GM21390 (cell line): ENCODE data around the gene CRYBG2.

Source experiments
- ATAC-seq: cut with Tn5 transposase; IDR thresholded peaks from one replicate; pipeline ENCODE4 v1.9.1; 2021; ENCODE audit not compliant: unreplicated experiment

Gene CRYBG2

GRCh38 chr1:26372039-26372438 lies 18.1 kb upstream of the CRYBG2 start:
- no peak for ATAC-seq

DNA sequence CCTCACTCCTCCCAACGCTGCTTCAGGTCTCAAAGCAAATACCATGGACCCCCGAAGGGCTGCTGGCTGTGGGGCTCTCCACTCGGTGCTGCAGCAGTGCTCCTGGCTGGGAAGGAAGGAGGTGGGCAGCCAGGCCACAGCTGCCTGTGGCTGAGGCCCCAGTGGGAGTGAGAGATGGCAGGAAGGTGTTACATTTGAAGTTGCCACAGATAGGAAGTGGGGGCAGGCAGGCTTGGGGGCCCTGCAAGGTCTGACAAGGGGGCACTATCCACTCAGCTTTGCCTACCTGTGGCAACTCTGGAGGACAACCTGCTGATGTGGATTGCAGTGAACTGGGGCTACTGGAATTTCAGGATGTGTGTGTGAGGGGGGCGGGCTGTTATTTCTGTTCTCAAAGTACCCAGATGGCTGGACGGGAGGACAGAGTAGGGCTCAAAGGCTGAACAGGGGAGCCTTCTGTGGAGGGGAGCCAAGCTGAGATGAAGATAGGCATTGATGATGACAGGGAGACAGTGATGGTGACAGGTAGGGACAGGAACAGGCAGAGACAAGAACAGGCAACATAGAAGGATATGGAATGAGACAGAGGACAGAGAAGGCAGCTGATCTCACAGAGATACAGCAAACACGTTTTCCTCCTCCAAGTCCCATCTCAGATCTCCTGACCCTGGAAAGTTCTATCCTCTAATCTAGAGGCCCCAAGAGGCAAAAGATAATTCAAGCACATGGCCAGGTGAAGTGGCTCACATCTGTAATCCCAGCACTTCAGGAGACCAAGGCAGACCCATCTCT lies 16.9 kb upstream of the CRYBG2 start:
- ATAC-seq, result no peak

GRCh38 chr1:26368486-26368885 lies 14.6 kb upstream of the CRYBG2 start:
- no peak for ATAC-seq

GRCh38 chr1:26368006-26368405 lies 14.1 kb upstream of the CRYBG2 start:
- no peak for ATAC-seq

GRCh38 chr1:26367441-26367840 lies 13.5 kb upstream of the CRYBG2 start:
- ATAC-seq, result no peak

DNA sequence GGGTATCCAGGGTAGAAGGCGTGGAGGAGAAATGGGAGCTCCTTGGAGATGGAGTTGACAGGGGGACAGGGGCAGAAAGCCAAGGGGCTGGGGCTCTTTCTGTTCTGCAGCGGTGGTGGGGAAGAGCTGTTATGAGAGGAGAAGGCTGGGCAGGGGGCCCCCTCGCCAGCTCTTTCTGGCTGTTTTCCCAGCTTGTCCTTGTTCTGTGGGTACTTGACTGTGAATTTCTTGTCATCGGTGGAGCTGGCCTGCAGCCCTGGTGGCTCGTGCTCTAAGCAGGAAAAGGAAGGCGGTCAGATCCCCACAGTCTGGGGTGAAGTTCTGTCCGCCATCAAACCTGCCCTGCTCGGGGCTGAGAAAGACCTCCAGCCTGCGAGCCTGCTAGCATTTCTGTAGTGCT lies 11.0 kb upstream of the CRYBG2 start:
- no peak for ATAC-seq

DNA sequence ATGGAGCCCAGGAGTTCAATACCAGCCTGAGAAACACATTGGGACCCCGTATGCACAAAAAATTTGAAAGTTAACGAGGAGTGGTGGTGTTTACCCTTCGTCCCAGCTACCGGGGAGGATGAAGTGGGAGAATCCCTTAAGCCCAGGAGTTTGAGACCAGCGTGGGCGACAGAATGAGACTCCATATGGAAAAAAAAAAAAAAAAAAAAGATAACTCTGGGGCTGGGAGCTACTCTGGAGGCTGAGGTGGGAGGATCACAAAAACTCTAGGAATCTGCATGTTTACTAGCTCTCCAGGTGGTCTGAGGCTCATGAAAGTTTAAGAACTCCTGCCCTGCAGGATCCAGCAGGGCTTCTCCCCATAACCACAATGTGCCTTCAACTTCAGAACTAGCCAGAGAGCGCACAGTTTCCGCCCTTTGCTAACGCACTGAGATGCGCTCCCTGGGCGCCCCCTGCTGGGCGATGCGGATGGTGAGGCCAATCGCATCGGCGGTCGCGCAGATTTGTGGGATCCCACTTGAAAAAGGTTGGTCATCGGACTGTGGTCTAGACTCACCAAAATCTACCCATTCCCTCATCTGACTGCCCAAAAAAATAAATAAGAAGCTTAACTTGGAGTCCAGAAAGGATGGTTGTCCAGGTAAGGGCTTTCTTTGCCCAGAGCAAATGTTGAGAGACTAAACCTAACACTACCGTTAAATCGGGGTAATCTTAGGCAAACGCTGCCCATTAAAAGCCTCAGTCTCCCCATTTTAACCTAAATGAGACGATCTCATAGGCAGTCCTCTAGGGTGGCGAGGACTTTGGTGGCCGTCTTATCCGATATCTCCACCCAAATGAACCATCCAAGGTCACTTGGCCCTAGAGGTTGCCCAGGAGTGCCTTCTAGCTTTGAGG lies 9.9 kb upstream of the CRYBG2 start:
- ATAC-seq, result no peak

DNA sequence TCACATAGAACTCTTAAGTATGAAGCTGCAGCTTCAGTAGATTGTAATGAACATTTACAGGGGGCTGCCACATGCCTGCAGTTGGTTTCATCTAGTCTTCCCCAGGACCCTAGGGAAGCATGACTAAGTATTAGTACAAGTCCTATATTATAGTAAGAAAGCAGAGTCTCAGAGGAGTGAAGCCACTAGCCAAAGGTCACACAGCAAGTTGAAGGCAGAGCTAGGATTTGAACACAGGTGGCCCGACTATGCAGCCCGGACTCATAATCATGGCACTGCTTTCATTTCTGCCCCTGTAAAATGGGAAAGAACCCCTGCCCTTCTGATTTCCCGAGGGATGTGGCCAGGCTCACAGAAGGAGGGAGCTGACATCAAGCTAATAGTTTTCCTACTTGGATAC lies 8.4 kb upstream of the CRYBG2 start:
- ATAC-seq, result no peak

GRCh38 chr1:26361605-26362122 lies 7.7 kb upstream of the CRYBG2 start:
- ATAC-seq, result no peak

DNA sequence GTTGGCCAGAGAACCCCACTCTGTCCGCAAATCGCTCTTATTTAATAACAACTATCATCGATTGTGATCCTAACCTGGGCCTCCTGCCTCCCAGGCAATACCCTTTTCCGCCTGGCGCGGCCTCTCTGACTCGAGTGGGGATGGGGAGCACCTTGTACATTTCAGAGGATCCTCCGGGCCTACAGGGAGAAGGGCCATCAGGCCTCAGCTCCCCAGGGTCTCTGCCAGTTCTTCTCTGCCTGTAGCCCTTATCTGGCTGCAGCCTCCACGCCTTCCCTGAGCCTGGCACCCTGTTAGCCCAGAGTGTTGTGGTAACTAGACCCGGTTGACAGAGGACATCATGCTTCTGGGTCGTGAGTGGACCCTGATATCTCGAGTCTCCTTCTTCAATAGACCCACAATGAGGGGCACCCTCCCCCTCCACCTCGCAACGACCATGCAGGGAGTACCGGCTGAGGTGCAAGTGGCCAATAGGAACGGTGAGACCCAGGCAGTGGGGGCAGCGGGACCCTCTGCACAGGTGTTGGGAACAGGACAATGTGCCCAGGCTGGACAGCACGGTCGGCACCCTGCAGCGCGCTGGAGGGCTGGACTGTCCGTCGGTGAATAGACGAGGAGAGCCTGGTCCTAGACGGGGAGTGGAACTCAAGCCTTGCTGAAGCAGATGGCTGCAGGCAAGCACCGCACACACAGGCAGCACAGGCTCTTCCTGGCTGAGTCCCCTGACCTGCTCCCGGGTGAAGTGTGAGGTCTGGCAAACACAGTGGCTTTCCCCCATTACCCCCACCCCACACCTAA lies 7.1 kb upstream of the CRYBG2 start:
- no peak for ATAC-seq

GRCh38 chr1:26359981-26360806 lies 6.3 kb upstream of the CRYBG2 start:
- ATAC-seq, result no peak

DNA sequence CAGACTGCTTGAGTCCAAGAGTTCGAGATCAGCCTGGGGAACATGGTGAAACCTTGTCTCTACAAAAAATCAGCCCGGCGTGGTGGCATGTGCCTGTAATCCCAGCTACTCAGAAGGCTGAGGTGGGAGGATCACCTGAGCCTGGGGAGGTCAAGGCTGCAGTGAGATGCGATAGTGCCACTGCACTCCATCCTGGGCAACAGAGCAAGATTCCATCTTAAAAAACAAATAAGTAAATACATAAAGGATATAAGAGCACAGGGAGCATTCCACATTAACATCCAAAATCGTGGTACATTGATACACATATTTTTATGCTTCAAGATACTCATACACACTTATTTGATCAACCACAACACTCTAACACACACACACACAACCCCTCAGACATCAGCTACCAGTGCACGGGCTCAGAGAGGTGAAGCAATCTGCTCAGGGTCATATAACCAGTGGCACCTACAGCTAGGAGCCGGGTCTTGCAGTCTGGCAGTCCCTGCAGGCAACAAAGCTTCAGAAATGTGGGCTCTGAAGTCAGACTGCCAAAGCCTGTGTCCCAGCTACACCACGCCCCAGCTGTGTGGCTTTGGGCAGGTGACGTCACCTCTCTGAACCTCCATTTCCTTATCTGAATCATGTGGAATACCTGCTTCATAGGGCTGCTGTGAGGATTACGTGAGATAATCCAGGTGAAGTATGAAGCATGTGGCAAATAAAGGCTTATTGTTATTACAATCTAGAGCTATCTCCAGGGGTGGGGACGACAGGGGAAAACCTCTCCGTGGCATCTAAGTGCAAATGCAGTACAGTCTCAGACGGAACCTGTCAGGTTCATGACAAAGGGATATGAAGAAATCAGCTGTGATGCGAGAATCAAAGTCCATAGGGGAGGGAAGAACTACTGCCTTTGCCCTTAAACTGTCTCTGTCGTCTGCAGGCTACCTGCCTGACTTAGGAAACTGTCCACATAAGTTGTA lies 4.8 kb upstream of the CRYBG2 start:
- ATAC-seq, result no peak

- ATAC-seq, result no peak
Measured at GRCh38 chr1:26357121-26357602, 3.2 kb upstream of the CRYBG2 start.

DNA sequence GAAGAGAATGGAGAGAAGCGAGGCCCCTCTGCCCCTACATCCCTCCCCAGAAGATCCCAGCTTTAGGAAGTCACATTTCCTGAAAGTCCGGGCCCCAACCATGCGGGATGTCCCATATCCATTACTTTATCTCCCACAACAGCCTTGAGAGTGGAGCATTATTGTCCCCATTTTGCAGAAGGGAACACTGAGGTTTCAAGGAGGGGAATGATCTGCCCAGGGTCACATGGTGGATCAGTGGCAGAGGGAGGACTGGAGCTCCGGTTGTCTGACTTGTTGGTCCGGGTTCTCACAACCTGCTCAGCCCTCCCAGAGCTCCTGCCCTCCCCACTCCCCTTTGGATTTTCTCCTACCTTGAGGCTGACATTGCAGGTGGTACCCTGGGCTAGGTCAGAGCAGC lies 2.2 kb upstream of the CRYBG2 start:
- no peak for ATAC-seq

- ATAC-seq, result no peak
Measured at GRCh38 chr1:26354972-26355371, 1.0 kb upstream of the CRYBG2 start.

DNA sequence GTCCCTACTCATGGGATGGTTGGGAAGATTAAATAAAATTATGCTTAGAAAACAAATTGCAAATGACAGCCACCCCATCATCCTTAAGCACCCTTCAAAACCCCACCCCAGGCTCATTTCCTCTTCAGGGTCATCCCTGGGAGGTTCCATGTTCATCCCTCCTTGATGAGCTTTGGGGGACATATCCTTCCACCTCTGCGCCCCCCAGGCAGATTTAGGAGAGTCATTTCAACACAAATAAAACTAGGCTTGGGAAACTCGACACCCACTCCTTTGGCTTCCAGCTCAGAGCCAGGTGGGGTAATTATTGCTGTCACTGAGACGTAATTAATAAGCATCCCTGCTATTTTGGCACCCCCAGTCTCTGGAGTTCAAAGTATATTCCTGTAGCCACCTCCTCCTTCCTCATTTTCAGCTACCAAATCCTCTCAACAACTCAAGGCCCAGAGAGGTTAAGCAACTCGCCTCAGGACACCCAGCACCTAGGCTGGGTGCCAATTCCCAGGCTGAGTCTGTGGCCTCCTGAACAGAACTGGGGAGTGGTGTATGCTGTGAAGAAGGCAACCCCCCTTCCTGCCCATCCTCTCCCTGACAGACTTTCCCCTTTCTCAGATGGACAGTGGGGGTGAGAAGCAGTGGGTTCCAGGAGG lies 595 bp downstream of the CRYBG2 start:
- ATAC-seq, result no peak

GRCh38 chr1:26352338-26352679 lies 1.6 kb downstream of the CRYBG2 start:
- ATAC-seq, result no peak

DNA sequence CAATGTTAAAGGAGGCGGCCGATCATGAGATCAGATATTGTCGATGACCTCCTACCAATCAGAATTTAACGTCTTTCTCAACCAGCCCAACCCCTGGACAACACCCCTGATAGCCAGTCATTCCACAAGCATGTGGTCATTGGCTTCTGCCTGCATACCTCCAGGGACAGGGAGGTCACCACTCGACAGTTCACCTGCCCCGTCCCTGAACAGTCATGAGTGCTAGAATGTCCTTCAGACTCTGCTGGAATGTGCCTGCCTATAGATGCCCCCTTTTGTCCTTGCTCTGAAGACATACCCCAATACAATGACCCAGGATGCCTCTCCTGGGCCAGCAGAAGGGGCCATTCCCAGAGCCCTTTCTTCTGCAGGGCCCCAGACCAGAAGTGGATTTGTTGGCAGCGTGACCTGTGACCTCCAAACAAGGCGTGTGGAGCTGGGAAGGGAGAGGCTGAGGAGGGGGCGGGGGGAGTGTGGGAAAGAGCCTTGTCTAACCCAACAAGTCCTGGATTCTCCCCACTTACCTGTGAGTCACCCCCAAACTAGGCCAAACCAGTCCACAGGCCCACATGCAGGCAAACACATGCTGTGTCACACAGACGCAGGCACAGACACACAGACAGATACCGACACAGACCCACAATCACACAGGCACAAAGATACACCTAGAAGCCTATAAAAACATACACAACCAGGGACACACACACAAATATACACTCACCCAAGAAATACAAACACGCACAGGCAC lies 2.2 kb downstream of the CRYBG2 start:
- ATAC-seq, result no peak
